A549 (cell line): ENCODE results near the gene SLC8A1. TPM values are rescaled to one million over a fixed set of nuclear protein-coding genes. Genes with fewer than 3 reads are reported as not detected.

Experiments used
- ATAC-seq, 2 experiments: fragments of 200-7000 bp in 1 of 2; fragments of >200 bp in 1 of 2; cut with Nextera tagmentation in 1 of 2; cut with Tn5 transposase in 1 of 2; 3 replicates each; pipeline versions ENCODE4 v1.8.0 to v1.9.1; 2018 to 2020; ENCODE audit warnings: mild to moderate bottlenecking in 1 of 2, moderate library complexity in 1 of 2
- CTCF ChIA-PET: fragments of 300-600 bp; sonication (Branson Sonifier 250); formaldehyde crosslinking; extraction: SDS; loops from one replicate; lab custom pipeline; 2021; ENCODE audit warnings: antibody characterized with exemption, inconsistent platforms; lab: Yijun Ruan, JAX
- POLR2A ChIA-PET: fragments of 350-600 bp; formaldehyde crosslinking; extraction: SDS; loops from one replicate; lab custom pipeline; 2021; ENCODE audit warnings: antibody characterized with exemption, inconsistent platforms; lab: Yijun Ruan, JAX
- DNase-seq, 2 experiments: peaks; one replicate each; pipeline versions ENCODE4 v3.0.0 to v3.0.0-alpha.2; 2011 to 2016; ENCODE audit warnings: low read depth in 1 of 2, low spot score in 1 of 2
- FAIRE-seq: peaks from 2 replicates; lab custom pipeline; 2011; peaks lifted over from hg19 to GRCh38; lab: Jason Lieb, UNC
- H3K27ac ChIP-seq, 2 experiments: fragments of >200 bp; sonication (Bioruptor Twin); formaldehyde crosslinking; 3 replicates each; pipeline ENCODE4 v1.5.1; 2016 to 2017
- H3K4me1 ChIP-seq: fragments of >200 bp; sonication (Bioruptor Twin); formaldehyde crosslinking; 3 replicates; pipeline ENCODE4 v1.6.1; 2016
- H3K4me2 ChIP-seq: fragments of >200 bp; sonication (Bioruptor Twin); formaldehyde crosslinking; 3 replicates; pipeline ENCODE4 v1.6.1; 2016
- H3K4me3 ChIP-seq: fragments of >200 bp; sonication (Bioruptor Twin); formaldehyde crosslinking; 3 replicates; pipeline ENCODE4 v1.5.1; 2016
- H3K9me3 ChIP-seq: fragments of >200 bp; sonication (Bioruptor Twin); formaldehyde crosslinking; 3 replicates; pipeline ENCODE4 v1.6.1; 2016
- EHMT2 ChIP-seq: fragments of 200-600 bp; sonication (generic); IDR thresholded peaks from 2 replicates; pipeline ENCODE4 v1.6.1; 2016; ENCODE audit warnings: antibody characterized with exemption, low read depth, mild to moderate bottlenecking, moderate library complexity
- FOXS1 ChIP-seq: fragments of 250-450 bp; sonication (Bioruptor Pico); IDR thresholded peaks from 2 replicates; pipeline ENCODE4 v1.5.0; 2020; ENCODE audit warnings: mild to moderate bottlenecking, moderate library complexity
- HDAC2 ChIP-seq: fragments of 200-600 bp; sonication (generic); IDR thresholded peaks from 2 replicates; pipeline ENCODE4 v1.6.1; 2016
- MAFK ChIP-seq: fragments of 450-650 bp; IDR thresholded peaks from 2 replicates; pipeline ENCODE4 v1.6.1; 2014; ENCODE audit not compliant: partially characterized antibody
- NR3C1 ChIP-seq: fragments of >200 bp; sonication (Bioruptor Twin); formaldehyde crosslinking; IDR thresholded peaks from 3 replicates; pipeline ENCODE4 v1.6.1; 2017
- PHF8 ChIP-seq: fragments of 200-600 bp; sonication (generic); IDR thresholded peaks from 2 replicates; pipeline ENCODE4 v1.6.1; 2016; ENCODE audit warnings: low read depth, mild to moderate bottlenecking, antibody characterized with exemption, moderate library complexity, borderline replicate concordance
- RAD21 ChIP-seq, 2 experiments: fragments of >200 bp in 1 of 2; sonication (Bioruptor Twin) in 1 of 2; formaldehyde crosslinking in 1 of 2; IDR thresholded peaks in 1 of 2; conservative IDR thresholded peaks in 1 of 2; 2 replicates in 1 of 2; 3 replicates in 1 of 2; pipeline ENCODE4 v1.6.1; 2012 to 2018; ENCODE audit warnings: inconsistent platforms in 1 of 2
- RCOR1 ChIP-seq: fragments of 150-350 bp; IDR thresholded peaks from 2 replicates; pipeline ENCODE4 v1.6.1; 2014; ENCODE audit warnings: antibody characterized with exemption, low read length, low read depth
- RFX5 ChIP-seq: fragments of 450-650 bp; IDR thresholded peaks from 2 replicates; pipeline ENCODE4 v1.7.1; 2014; ENCODE audit warnings: antibody characterized with exemption, mild to moderate bottlenecking, moderate library complexity
- TP53 ChIP-seq: fragments of 250-450 bp; sonication (Bioruptor Pico); IDR thresholded peaks from 2 replicates; pipeline ENCODE4 v1.5.0; 2021; ENCODE audit warnings: mild to moderate bottlenecking, moderate library complexity
- ZSCAN20 ChIP-seq: fragments of 250-450 bp; sonication (Bioruptor Pico); IDR thresholded peaks from 2 replicates; pipeline ENCODE4 v1.8.0; 2022; ENCODE audit warnings: mild to moderate bottlenecking, moderate library complexity
- WGBS: methylation state at CpG from one replicate; pipeline ENCODE4 v1.1.6; 2017; ENCODE audit errors: missing lambda C conversion rate; 5-methylcytosine and 5-hydroxymethylcytosine counted together
- polyA plus RNA-seq, 4 experiments: library from polyadenylated mRNA; depleted of rRNA in 3 of 4; stranded (reverse); fragments of >200 nt; fragmentation: RNase III in 1 of 4; extraction: RNeasy Plus Mini Kit Qiagen cat#74134 plus additional on column Dnase treatment in 1 of 4; gene quantifications; 2 replicates in 3 of 4; 3 replicates in 1 of 4; pipeline ENCODE4 v1.2.3, GENCODE V29; 2011 to 2017
- TF ChIP-seq, protein P1 (sequence below): IDR thresholded peaks from 2 replicates; pipeline ENCODE4 v1.6.1; 2012
- TF ChIP-seq, protein P2 (sequence below): fragments of >200 bp; sonication (Bioruptor Twin); formaldehyde crosslinking; IDR thresholded peaks from 3 replicates; pipeline ENCODE4 v1.5.1; 2016
- TF ChIP-seq, protein P3 (sequence below): fragments of 450-650 bp; IDR thresholded peaks from 2 replicates; pipeline ENCODE4 v1.6.1; 2014; ENCODE audit warnings: antibody characterized with exemption
- TF ChIP-seq, protein P4 (sequence below): fragments of 250-450 bp; sonication (Bioruptor Pico); IDR thresholded peaks from 2 replicates; pipeline ENCODE4 v1.5.0; 2021; ENCODE audit warnings: mild to moderate bottlenecking, moderate library complexity, borderline replicate concordance
- TF ChIP-seq, protein P5 (sequence below): fragments of 250-450 bp; sonication (Bioruptor Pico); IDR thresholded peaks from 2 replicates; pipeline ENCODE4 v1.5.0; 2020; ENCODE audit warnings: low read depth, mild to moderate bottlenecking, moderate library complexity
- TF ChIP-seq, protein P6 (sequence below): fragments of >200 bp; sonication (Bioruptor Twin); formaldehyde crosslinking; IDR thresholded peaks from 2 replicates; pipeline ENCODE4 v1.6.1; 2016

SLC8A1 gene
- polyA plus RNA-seq, 2 of the 4 experiments (the other 2 are of a cell fraction), result 0.28 to 0.92 TPM

DNA sequence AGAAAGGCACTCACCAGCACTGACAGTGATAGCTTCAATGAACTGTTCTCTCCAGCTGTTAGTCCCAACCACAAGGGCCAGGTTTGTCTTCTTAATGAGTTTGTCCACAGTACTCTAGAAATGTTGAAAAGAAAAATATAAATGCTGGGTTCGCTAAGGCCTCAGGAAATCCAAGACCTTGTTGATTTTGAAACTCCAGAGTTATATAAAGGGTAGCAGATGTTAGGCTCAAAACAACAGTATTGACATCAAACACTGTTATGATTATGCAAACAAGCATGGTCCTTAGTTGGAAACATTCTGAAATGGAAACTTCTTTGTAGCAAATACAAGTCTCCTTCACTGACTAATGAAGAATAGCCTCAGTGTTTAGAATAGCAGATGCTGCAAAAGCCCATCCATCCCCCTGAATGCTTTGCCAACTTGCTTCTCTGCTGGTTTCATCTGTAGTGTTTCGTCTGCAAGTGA is 291.1 kb downstream of the SLC8A1 start:
- WGBS, result 20% methylated on average over 2 of the region's 2 CpGs
- H3K4me2 ChIP-seq, result no peak overlapping the region
- ATAC-seq, result no peak
- ChIA-PET CTCF (interaction anchor here (0.6 kb wide), 1 partner anchor 15 kb away, joined by 3 read pairs; no protein-coding TSS in a partner anchor), POLR2A (no interaction called here)
- H3K4me1 ChIP-seq, result no peaks in the 10 kb centered on the region
- H3K9me3 ChIP-seq, result no peaks in the 10 kb centered on the region
- FAIRE-seq, result no peak
- H3K4me3 ChIP-seq, result no peak overlapping the region
- DNase-seq, result no peak
- H3K27ac ChIP-seq, result no peak overlapping the region
- TF ChIP-seq, protein P1, sequence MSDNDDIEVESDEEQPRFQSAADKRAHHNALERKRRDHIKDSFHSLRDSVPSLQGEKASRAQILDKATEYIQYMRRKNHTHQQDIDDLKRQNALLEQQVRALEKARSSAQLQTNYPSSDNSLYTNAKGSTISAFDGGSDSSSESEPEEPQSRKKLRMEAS, result no peak
- no peak for TF ChIP-seq RCOR1
- TF ChIP-seq, protein P2, sequence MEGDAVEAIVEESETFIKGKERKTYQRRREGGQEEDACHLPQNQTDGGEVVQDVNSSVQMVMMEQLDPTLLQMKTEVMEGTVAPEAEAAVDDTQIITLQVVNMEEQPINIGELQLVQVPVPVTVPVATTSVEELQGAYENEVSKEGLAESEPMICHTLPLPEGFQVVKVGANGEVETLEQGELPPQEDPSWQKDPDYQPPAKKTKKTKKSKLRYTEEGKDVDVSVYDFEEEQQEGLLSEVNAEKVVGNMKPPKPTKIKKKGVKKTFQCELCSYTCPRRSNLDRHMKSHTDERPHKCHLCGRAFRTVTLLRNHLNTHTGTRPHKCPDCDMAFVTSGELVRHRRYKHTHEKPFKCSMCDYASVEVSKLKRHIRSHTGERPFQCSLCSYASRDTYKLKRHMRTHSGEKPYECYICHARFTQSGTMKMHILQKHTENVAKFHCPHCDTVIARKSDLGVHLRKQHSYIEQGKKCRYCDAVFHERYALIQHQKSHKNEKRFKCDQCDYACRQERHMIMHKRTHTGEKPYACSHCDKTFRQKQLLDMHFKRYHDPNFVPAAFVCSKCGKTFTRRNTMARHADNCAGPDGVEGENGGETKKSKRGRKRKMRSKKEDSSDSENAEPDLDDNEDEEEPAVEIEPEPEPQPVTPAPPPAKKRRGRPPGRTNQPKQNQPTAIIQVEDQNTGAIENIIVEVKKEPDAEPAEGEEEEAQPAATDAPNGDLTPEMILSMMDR, result no peak
- TF ChIP-seq TP53 (CRISPR knock-in tag), result no peak
- no peak for TF ChIP-seq NR3C1
- TF ChIP-seq, protein P3, sequence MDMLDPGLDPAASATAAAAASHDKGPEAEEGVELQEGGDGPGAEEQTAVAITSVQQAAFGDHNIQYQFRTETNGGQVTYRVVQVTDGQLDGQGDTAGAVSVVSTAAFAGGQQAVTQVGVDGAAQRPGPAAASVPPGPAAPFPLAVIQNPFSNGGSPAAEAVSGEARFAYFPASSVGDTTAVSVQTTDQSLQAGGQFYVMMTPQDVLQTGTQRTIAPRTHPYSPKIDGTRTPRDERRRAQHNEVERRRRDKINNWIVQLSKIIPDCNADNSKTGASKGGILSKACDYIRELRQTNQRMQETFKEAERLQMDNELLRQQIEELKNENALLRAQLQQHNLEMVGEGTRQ, result no peak
- no peak for TF ChIP-seq FOXS1 (CRISPR knock-in tag)
- no peak for TF ChIP-seq EHMT2

DNA sequence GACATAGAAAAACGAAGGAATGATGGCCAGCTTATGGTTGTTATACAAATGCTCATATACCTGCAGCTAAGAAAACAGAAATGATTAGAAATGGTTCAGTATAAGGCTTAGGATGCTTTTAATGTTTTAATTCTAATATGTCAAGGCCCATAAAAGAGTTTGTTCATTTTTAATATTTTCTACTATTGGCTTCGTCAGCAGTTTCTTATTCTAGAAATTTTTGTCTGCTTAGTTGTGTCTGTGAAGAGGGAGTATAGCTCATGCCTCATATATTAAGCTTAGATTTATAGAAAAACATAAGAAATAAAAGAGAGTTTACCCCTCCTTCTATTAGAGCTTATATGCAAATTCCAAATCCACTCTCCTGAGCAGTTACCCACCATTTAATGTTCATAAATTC is 292.6 kb downstream of the SLC8A1 start:
- no peaks in the 10 kb centered on the region for H3K4me1 ChIP-seq
- no peak for ATAC-seq
- 25% methylated on average over 2 of the region's 2 CpGs for WGBS
- H3K27ac ChIP-seq, result no peak overlapping the region
- H3K4me3 ChIP-seq, result no peak overlapping the region
- H3K9me3 ChIP-seq, result no peaks in the 10 kb centered on the region
- TF ChIP-seq HDAC2 (no peak), MAFK (peak; percentile 64)
- H3K4me2 ChIP-seq, result no peak overlapping the region
- POLR2A ChIA-PET, result no interaction called here
- no peak for FAIRE-seq
- no peak for DNase-seq
- CTCF ChIA-PET, result no interaction called here

DNA sequence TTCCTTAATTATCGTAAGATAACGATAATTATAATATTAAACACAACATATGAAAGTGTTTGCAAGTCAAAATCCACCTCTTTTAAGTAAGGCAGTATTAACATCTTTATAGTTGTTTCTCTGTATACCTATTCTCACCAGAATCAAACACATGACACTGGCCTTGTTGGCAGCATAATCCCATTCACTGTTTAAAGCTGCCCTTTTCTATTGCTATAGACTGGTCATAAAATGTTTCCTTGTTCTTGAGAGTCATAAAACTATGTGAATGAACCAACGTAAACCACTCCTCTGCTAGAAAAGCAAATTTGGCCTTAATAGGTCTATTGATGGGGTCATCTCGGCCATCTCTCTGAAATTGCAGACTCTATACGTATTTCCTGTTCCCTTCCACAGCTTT is 293.1 kb downstream of the SLC8A1 start:
- TF ChIP-seq RAD21 (conservative IDR thresholded peaks at IDR 0.05 in 1 of 2, IDR thresholded peaks at IDR 0.05 in 1 of 2) (no peak), RFX5 (no peak), ZSCAN20 (CRISPR knock-in tag) (no peak), PHF8 (no peak)
- TF ChIP-seq, protein P4, sequence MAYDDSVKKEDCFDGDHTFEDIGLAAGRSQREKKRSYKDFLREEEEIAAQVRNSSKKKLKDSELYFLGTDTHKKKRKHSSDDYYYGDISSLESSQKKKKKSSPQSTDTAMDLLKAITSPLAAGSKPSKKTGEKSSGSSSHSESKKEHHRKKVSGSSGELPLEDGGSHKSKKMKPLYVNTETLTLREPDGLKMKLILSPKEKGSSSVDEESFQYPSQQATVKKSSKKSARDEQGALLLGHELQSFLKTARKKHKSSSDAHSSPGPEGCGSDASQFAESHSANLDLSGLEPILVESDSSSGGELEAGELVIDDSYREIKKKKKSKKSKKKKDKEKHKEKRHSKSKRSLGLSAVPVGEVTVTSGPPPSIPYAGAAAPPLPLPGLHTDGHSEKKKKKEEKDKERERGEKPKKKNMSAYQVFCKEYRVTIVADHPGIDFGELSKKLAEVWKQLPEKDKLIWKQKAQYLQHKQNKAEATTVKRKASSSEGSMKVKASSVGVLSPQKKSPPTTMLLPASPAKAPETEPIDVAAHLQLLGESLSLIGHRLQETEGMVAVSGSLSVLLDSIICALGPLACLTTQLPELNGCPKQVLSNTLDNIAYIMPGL (CRISPR knock-in tag), result no peak
- TF ChIP-seq, protein P5, sequence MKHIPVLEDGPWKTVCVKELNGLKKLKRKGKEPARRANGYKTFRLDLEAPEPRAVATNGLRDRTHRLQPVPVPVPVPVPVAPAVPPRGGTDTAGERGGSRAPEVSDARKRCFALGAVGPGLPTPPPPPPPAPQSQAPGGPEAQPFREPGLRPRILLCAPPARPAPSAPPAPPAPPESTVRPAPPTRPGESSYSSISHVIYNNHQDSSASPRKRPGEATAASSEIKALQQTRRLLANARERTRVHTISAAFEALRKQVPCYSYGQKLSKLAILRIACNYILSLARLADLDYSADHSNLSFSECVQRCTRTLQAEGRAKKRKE (CRISPR knock-in tag), result no peak
- TF ChIP-seq, protein P6, sequence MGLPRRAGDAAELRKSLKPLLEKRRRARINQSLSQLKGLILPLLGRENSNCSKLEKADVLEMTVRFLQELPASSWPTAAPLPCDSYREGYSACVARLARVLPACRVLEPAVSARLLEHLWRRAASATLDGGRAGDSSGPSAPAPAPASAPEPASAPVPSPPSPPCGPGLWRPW, result no peak
- 16% methylated on average over 5 of the region's 5 CpGs for WGBS
- no peak for FAIRE-seq
- H3K4me1 ChIP-seq, result no peaks in the 10 kb centered on the region
- no peak for ATAC-seq
- H3K27ac ChIP-seq, result no peak overlapping the region
- POLR2A ChIA-PET, result no interaction called here
- CTCF ChIA-PET, result no interaction called here
- H3K4me3 ChIP-seq, result no peak overlapping the region
- DNase-seq, result no peak
- no peaks in the 10 kb centered on the region for H3K9me3 ChIP-seq
- H3K4me2 ChIP-seq, result no peak overlapping the region
